Esophagus (tissue), 2 donors: ENCODE measurements around the gene AGAP1. TPM values are rescaled to one million over a fixed set of nuclear protein-coding genes. Genes with fewer than 3 reads are reported as not detected.

Experiments used
- H3K27ac ChIP-seq, 2 donors: one replicate each; pipeline ENCODE4 v1.5.1; 2013; ENCODE audit warnings: low read depth in 2 of 2, mild to moderate bottlenecking in 2 of 2, inconsistent platforms in 1 of 2, low read length in 1 of 2, moderate library complexity in 1 of 2
- H3K27me3 ChIP-seq, 2 donors: one replicate each; pipeline ENCODE4 v1.6.1; 2013; ENCODE audit warnings: low read length in 2 of 2, control low read depth in 1 of 2, mild to moderate bottlenecking in 1 of 2; ENCODE audit not compliant: insufficient read depth in 2 of 2, control insufficient read depth in 1 of 2
- H3K36me3 ChIP-seq, 2 donors: one replicate each; pipeline ENCODE4 v1.6.1; 2013; ENCODE audit warnings: low read length in 1 of 2; ENCODE audit not compliant: control insufficient read depth in 2 of 2, insufficient read depth in 2 of 2
- H3K4me1 ChIP-seq, 2 donors: one replicate each; pipeline ENCODE4 v1.6.1; 2013; ENCODE audit warnings: low read length in 1 of 2; ENCODE audit not compliant: control insufficient read depth in 2 of 2, insufficient read depth in 2 of 2
- H3K4me3 ChIP-seq, 2 donors: one replicate each; pipeline ENCODE4 v1.5.1; 2013; ENCODE audit warnings: low read length in 2 of 2, mild to moderate bottlenecking in 2 of 2, low read depth in 1 of 2, moderate library complexity in 1 of 2
- H3K9me3 ChIP-seq, 2 donors: one replicate each; pipeline ENCODE4 v1.6.1; 2013; ENCODE audit warnings: mild to moderate bottlenecking in 2 of 2, low read depth in 1 of 2, low read length in 1 of 2, moderate library complexity in 1 of 2; ENCODE audit not compliant: control insufficient read depth in 2 of 2, insufficient read depth in 1 of 2
- WGBS, 2 donors: extraction: QIAGEN DNeasy Blood & Tissue Kit; methylation state at CpG; one replicate each; pipeline ENCODE4 v1.1.7; 2013; 5-methylcytosine and 5-hydroxymethylcytosine counted together
- polyA plus RNA-seq, 2 donors: library from polyadenylated mRNA; stranded (reverse); fragments of 200-250 nt; gene quantifications; one replicate each; pipeline ENCODE4 v1.2.3, GENCODE V29; 2013
- donor health status: healthy with polysubstance abuse.
- donor health status: Bipolar disorder and iron deficiency.

Gene AGAP1
- polyA plus RNA-seq, 2 donors, result 4.9 TPM

DNA sequence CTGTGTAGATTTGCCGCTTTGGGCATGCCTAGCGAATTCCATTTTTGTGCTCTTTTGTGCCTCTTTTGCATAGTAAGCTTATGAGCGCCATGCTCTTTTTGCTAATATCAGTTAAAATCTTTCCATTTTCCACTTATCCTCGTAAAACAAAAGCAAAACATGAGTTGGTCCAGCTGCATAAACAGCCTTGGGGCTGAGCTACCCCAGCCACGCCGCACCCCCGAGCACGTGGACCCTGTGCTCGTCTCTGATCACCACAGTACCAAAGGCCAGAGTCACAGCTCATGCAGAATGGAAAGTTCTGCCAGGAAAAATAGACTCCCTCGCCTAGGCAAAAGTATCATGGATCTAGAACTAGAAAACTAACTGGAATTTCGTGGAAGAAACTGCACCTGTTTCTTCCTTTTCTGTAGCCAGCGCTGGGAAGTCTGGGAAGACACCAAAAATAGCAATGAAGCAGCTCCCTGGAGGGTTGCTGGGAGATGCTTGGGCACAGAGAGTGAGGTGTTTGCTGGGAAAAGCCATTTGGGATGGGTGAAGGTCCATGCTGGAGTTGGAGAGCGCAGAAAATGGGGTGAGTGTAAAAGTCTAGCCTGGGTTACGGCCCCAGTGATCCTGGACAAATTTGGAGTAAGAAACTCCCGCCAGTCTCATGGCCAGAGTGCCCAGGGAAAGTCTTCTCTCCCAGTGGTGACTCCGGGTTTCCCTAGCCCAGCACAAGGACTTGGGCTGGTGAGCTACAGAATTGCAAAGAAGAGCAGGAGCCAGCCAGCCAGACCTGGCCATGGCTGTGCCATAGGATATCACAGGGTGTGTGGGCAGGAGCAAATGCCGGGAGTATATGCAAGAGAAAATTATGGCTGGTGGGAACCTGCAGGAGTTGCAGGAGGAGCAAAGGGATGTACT is 456.0 kb downstream of the AGAP1 start:
- whole genome bisulfite sequencing, 2 donors, result 93% methylated on average over 17 of the region's 17 CpGs
- H3K27ac ChIP-seq, result no peak overlapping the region

GRCh38 chr2:235950473-235950809 is 456.6 kb downstream of the AGAP1 start:
- Histone ChIP-seq H3K4me1 (no peaks in the 10 kb centered on the region), H3K27ac (no peak overlapping the region), H3K4me3 (no peak overlapping the region), H3K36me3 (no peaks in the 10 kb centered on the region), H3K27me3 (no peaks in the 10 kb centered on the region), H3K9me3 (no peaks in the 10 kb centered on the region)
- 73 to 86% methylated on average over 3 of the region's 3 CpGs for WGBS, 2 donors

More for the DNA sequence above, 456.0 kb downstream of the AGAP1 start:
- no peaks in the 10 kb centered on the region for H3K4me1 ChIP-seq
- H3K4me3 ChIP-seq, result no peak overlapping the region
- H3K27me3 ChIP-seq, result no peaks in the 10 kb centered on the region
- H3K36me3 ChIP-seq, result no peaks in the 10 kb centered on the region
- H3K9me3 ChIP-seq, result no peaks in the 10 kb centered on the region

GRCh38 chr2:235951493-235951892 is 457.6 kb downstream of the AGAP1 start:
- no peaks in the 10 kb centered on the region for H3K27me3 ChIP-seq
- H3K27ac ChIP-seq, result no peak overlapping the region
- H3K9me3 ChIP-seq, result no peaks in the 10 kb centered on the region
- H3K4me3 ChIP-seq, result no peak overlapping the region
- no peaks in the 10 kb centered on the region for H3K36me3 ChIP-seq
- WGBS, 2 donors, result 72% methylated on average over 6 of the region's 6 CpGs
- H3K4me1 ChIP-seq, result no peaks in the 10 kb centered on the region

DNA sequence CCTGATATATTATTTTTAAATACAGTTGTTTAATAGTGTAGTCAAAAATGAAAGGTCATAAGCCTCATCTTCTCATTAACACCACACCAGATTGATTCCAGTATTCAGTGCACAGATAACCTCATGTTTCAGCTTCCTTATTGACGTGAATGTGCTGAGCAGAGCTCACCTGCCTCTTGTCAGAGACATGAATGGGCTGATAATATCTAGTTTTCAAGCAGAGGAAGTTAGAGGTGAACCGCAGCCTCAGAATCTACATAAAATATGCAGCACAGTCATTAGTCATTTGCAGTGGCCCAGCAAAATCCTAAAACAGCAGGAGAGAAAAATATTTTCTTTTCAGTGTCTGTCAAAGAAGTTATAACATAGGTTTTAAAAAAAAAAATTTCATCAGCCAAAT is 458.1 kb downstream of the AGAP1 start:
- Histone ChIP-seq H3K27me3 (no peaks in the 10 kb centered on the region), H3K36me3 (no peaks in the 10 kb centered on the region), H3K27ac (no peak overlapping the region), H3K9me3 (no peaks in the 10 kb centered on the region), H3K4me3 (no peak overlapping the region), H3K4me1 (no peaks in the 10 kb centered on the region)
- WGBS, 2 donors, result 35 to 38% methylated on average over 2 of the region's 2 CpGs

- no peak overlapping the region for H3K27ac ChIP-seq
- 92 to 94% methylated on average over 10 of the region's 10 CpGs for WGBS, 2 donors
Observed at GRCh38 chr2:235952714-235953113, 458.9 kb downstream of the AGAP1 start.

GRCh38 chr2:235954281-235954680 is 460.4 kb downstream of the AGAP1 start:
- H3K36me3 ChIP-seq, result no peaks in the 10 kb centered on the region
- no peaks in the 10 kb centered on the region for H3K9me3 ChIP-seq
- no peak overlapping the region for H3K27ac ChIP-seq
- no peak overlapping the region for H3K4me3 ChIP-seq
- no peaks in the 10 kb centered on the region for H3K27me3 ChIP-seq
- no peaks in the 10 kb centered on the region for H3K4me1 ChIP-seq
- WGBS, 2 donors, result 92 to 94% methylated on average over 10 of the region's 10 CpGs

More at GRCh38 chr2:235952714-235953113, 458.9 kb downstream of the AGAP1 start:
- Histone ChIP-seq H3K36me3 (no peaks in the 10 kb centered on the region), H3K27me3 (no peaks in the 10 kb centered on the region), H3K4me1 (no peaks in the 10 kb centered on the region), H3K9me3 (no peaks in the 10 kb centered on the region), H3K4me3 (no peak overlapping the region)

DNA sequence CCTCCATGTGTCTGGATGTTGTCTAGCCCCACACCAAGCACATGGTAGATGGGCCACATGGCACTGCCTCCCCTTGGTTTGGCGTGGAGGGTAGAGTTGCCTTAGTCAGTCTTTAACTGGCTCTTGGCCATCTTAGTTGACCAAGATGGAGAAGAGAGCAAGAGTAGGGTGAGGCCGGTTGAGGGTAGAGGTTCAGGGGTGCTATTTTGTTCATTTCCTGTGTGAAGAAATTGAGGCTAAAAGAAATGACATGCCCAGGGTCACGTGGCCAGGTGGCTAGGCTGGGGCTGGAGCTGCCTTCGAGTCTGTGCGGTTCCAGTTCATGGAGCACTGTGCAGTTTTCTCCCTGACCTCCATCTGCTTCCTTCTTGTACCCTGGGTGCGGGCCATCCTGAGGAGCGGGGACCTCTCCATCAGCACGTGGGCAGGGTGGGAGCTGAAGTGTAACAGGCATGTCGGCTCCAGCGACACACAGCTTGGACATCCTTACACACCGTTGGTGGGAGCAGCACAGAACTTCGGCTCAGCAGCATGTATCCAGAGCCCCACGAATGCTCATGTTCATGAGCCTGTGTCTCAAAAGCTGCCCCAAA is 461.1 kb downstream of the AGAP1 start:
- no peaks in the 10 kb centered on the region for H3K27me3 ChIP-seq
- no peaks in the 10 kb centered on the region for H3K4me1 ChIP-seq
- no peaks in the 10 kb centered on the region for H3K36me3 ChIP-seq
- no peak overlapping the region for H3K27ac ChIP-seq
- no peak overlapping the region for H3K4me3 ChIP-seq
- WGBS, 2 donors, result 93% methylated on average over 13 of the region's 13 CpGs
- H3K9me3 ChIP-seq, result no peaks in the 10 kb centered on the region

DNA sequence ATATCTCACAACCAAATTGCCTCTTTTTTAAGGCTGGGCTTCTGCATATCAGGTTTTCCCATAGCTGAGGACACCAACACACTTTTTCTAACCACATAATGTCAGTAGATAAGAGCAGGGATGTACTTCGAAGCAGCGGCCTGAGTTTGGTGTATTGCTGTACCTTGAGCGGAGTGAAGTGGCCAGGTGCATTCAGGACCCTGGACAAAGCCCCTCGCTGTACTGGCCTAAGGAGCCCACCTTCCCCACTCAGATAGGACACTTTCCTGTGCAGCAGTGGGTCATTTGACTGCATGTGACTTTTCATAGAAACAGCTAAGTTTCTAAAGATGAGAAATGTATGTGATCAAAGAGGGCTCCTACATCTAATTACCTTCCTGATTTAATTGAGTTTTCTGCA is 461.8 kb downstream of the AGAP1 start:
- 91 to 94% methylated on average over 4 of the region's 4 CpGs for WGBS, 2 donors
- no peaks in the 10 kb centered on the region for H3K36me3 ChIP-seq

DNA sequence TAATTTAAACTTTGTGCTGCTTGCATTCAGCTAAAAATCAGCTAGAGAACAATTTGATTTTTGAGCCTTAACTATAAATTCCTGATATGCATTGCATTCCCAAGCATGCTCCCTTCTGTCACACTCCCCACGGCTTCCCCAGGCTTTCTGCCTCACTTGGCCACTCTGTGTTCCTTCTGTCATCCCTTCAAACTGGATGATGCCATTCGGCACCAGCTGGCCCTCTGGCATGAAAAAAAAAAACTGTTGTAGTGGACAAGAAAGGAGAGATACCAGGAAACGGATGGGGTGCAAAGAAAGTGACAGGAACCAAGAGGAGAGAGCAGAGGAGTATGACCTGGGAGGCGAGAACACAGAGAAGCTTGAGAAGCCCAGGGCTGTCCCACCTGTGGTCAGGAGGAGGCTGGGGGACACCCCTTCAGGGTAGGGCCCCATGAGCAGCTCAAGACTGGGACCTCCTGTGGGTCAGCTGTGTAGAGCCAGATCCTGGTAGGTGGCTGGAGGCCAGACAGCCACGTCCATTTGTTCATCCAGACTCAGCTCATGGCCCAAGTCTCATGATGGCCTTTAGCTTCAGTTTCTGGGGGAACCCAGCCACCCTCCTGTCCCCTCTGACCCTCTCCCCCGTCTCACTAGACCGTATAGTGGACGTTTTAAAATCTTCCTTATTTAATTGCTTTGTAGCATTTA is 462.6 kb downstream of the AGAP1 start:
- no peak overlapping the region for H3K27ac ChIP-seq
- H3K27me3 ChIP-seq, result no peaks in the 10 kb centered on the region
- WGBS, 2 donors, result 84 to 87% methylated on average over 8 of the region's 8 CpGs
- H3K4me3 ChIP-seq, result no peak overlapping the region
- no peaks in the 10 kb centered on the region for H3K36me3 ChIP-seq
- no peaks in the 10 kb centered on the region for H3K9me3 ChIP-seq
- H3K4me1 ChIP-seq, result no peaks in the 10 kb centered on the region

More for the DNA sequence above, 461.8 kb downstream of the AGAP1 start:
- no peak overlapping the region for H3K27ac ChIP-seq
- H3K27me3 ChIP-seq, result no peaks in the 10 kb centered on the region
- H3K9me3 ChIP-seq, result no peaks in the 10 kb centered on the region
- H3K4me1 ChIP-seq, result no peaks in the 10 kb centered on the region
- no peak overlapping the region for H3K4me3 ChIP-seq
